Measurements from ENCODE around the gene KRTAP5-1.
A peak's percentile ranks its signal among the peaks of the same experiment; 100 is the strongest.

KRTAP5-1 gene

DNA sequence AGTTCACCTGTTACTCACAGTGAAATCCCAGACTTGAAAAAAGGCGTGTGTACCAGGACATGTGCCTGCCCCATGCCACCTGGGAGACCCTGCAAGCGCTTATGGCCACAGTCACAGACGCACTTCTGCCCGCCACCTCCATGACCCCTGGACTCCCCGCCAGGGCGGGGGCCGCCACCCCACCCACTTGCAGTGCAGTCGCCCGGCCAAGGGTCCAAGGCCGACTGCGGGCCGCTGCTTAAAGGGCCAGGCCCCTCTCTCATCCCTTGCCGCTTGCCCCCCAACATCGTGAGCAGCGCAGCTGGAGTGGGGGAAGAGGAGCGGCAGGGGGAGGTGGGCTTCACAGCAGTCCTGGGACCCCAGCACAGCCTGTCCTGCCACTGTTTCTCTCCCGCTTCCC is 23.8 kb downstream of the KRTAP5-1 start:
- DNase-seq (ENCODE audit: low read depth, low spot score), result no peak
- no peak overlapping the region for H3K4me3 ChIP-seq (ENCODE audit: low read depth, low read length)
- TF ChIP-seq, protein P1, sequence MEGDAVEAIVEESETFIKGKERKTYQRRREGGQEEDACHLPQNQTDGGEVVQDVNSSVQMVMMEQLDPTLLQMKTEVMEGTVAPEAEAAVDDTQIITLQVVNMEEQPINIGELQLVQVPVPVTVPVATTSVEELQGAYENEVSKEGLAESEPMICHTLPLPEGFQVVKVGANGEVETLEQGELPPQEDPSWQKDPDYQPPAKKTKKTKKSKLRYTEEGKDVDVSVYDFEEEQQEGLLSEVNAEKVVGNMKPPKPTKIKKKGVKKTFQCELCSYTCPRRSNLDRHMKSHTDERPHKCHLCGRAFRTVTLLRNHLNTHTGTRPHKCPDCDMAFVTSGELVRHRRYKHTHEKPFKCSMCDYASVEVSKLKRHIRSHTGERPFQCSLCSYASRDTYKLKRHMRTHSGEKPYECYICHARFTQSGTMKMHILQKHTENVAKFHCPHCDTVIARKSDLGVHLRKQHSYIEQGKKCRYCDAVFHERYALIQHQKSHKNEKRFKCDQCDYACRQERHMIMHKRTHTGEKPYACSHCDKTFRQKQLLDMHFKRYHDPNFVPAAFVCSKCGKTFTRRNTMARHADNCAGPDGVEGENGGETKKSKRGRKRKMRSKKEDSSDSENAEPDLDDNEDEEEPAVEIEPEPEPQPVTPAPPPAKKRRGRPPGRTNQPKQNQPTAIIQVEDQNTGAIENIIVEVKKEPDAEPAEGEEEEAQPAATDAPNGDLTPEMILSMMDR (IDR thresholded peaks at IDR 0.05; ENCODE audit: insufficient read depth, low read length, missing control alignments), result no peak
- CTCF ChIA-PET, result interaction anchor here (6.0 kb wide), 1 partner anchor 14 kb away, joined by 41 read pairs; no protein-coding TSS in a partner anchor
- POLR2A ChIA-PET, result no interaction called here

DNA sequence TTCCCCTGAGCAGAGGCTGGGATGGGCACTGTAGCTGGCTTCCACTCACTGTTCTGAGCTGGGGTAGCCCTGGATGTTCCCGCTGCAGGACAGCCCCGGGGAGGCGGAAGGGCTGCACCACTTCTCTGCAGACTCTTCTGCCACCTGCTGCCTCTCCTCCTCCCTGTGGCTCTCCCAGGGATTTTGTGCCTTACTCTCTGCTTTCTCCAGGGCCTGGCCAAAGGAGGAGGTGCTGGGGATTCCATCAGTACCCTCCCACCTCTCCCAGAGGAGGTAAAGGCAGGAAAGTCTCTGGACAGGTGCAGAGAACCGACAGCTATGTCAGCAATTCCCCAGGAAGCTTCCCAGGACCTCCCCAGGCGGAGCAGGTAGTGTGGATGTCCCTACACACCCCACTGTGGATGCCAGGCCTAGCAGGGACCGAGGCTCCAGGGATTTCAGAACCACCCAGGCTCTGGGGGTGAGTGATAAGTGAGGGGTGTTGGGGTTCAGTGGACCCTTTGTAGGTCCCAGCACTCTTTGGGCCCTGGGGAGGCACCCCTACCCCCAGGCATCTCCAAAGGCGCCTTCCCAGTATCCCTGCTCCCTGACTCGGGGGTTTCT is 24.3 kb downstream of the KRTAP5-1 start:
- no peak overlapping the region for H3K4me3 ChIP-seq (ENCODE audit: low read depth, low read length)
- ChIA-PET POLR2A (no interaction called here), CTCF (interaction anchor here (4.0 to 6.0 kb wide), 2 partner anchors 13 to 14 kb away, joined by 41 to 47 read pairs; no protein-coding TSS in a partner anchor)
- TF ChIP-seq, protein P1 (IDR thresholded peaks at IDR 0.05; ENCODE audit: insufficient read depth, low read length, missing control alignments), result no peak
- DNase-seq (ENCODE audit: low read depth, low spot score), result no peak

DNA sequence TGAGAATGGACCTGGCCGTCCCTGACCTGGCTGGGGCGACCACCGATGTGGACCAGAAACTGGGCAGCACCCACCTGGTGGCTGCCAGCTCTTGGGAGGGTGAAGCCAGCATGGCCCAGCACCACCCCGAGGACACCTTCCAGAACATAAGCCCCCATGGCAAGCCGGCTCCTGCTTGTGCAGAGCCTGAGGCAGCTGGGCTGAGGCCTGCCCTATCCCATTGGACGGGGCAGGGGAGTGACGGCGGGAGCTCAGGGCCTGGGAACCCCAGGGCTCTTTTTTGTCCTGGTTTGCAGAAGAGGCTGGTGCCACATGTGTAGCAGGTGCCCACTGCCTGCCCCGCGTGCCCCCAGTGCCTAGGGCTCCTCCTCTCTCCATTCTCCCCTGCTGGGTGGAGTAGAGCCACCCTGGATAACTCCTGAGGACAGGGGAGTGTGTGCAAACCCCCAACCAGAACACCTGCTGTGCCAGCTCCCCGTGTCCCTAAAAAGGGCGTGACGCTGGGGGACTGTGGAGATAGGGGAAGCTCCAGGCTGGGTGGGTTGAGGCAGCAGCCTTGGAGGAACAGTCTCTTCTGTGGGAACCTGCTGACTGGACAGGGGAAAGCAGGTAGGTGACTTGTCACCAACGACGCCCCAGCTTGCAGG is 25.0 kb downstream of the KRTAP5-1 start:
- ChIA-PET POLR2A (no interaction called here), CTCF (interaction anchor here (0.8 to 6.0 kb wide), 6 partner anchors 12 to 93 kb away, joined by 3 to 47 read pairs (median 4); no protein-coding TSS in a partner anchor)
- no peak overlapping the region for H3K4me3 ChIP-seq (ENCODE audit: low read depth, low read length)
- TF ChIP-seq, protein P1 (IDR thresholded peaks at IDR 0.05; ENCODE audit: insufficient read depth, low read length, missing control alignments), result no peak
- DNase-seq (ENCODE audit: low read depth, low spot score), result no peak

DNA sequence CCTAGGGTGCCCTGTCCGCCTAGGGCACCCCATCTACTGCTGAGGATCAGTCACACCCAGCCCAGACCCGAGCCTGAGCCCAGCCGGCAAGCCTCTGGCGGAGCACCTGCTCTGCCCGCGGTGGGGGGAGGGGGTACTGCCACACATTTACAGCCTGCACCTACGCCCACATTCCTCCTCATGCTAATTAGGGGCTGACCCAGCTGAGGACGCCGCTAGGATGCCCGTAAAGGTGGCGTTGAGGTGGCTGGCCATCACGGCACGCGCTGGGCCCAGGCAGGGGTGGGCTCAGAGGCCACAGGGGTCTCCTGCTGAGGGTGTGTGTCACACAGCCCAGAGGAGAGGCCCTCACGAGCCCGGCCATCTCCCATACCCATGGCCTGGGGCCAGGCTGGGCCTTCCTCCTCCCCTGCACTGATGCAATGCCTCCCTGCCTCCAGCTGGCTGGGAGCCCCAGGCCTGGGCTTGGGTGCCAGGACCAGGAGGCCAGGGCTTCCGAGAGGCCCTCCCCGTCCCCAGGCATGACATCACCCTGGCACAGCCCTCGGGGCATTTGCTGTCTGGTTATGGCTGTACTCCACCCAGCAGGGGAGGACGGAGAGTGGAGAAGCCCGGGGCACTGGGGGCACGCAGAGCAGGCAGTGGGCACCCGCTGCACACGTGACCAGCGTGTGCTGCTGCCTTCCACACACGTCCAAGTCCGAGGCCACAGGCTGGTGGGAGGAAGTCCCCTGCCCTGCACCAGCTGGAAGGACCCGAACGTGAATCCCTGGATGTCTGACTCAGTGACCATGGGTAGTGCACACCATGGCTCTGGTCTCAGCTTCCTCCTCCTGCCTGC is 25.8 kb downstream of the KRTAP5-1 start:
- no peak overlapping the region for H3K4me3 ChIP-seq (ENCODE audit: low read depth, low read length)
- ChIA-PET POLR2A (no interaction called here), CTCF (interaction anchor here (0.8 to 6.0 kb wide), 7 partner anchors 11 to 93 kb away, joined by 3 to 47 read pairs (median 5); no protein-coding TSS in a partner anchor)
- TF ChIP-seq, protein P1 (IDR thresholded peaks at IDR 0.05; ENCODE audit: insufficient read depth, low read length, missing control alignments), result no peak
- peak; percentile 34 for DNase-seq (ENCODE audit: low read depth, low spot score)

DNA sequence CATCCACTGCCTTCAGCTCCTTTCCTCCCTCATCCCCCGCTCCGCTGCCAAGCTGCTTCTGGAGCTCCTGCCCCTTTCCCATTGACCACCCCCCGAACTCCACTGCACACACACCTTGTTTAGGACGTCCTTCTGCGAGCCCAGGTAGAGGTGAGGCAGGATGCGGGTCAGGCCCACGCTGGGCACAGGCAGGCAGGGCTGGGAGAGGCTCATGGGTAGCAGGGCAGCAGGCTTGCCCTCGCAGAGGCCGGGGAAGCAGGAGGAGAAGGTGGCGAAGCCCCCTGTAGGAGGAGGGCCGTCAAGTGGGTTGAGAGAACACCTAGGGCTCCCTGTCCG is 26.3 kb downstream of the KRTAP5-1 start:
- ChIA-PET POLR2A (no interaction called here), CTCF (interaction anchor here (1.3 to 6.0 kb wide), 6 partner anchors 8 to 17 kb away, joined by 3 to 47 read pairs (median 6); no protein-coding TSS in a partner anchor)
- TF ChIP-seq, protein P1 (IDR thresholded peaks at IDR 0.05; ENCODE audit: insufficient read depth, low read length, missing control alignments), result no peak
- DNase-seq (ENCODE audit: low read depth, low spot score), result no peak
- no peak overlapping the region for H3K4me3 ChIP-seq (ENCODE audit: low read depth, low read length)

All from AG04449 (cell line).